ENCODE results near the gene SSBP3.
"Not testable (repeated sequence)": the region's sequence is repeated elsewhere in the genome, so short reads cannot be mapped to it uniquely, and the experiment has no call there.

The SSBP3 gene

DNA sequence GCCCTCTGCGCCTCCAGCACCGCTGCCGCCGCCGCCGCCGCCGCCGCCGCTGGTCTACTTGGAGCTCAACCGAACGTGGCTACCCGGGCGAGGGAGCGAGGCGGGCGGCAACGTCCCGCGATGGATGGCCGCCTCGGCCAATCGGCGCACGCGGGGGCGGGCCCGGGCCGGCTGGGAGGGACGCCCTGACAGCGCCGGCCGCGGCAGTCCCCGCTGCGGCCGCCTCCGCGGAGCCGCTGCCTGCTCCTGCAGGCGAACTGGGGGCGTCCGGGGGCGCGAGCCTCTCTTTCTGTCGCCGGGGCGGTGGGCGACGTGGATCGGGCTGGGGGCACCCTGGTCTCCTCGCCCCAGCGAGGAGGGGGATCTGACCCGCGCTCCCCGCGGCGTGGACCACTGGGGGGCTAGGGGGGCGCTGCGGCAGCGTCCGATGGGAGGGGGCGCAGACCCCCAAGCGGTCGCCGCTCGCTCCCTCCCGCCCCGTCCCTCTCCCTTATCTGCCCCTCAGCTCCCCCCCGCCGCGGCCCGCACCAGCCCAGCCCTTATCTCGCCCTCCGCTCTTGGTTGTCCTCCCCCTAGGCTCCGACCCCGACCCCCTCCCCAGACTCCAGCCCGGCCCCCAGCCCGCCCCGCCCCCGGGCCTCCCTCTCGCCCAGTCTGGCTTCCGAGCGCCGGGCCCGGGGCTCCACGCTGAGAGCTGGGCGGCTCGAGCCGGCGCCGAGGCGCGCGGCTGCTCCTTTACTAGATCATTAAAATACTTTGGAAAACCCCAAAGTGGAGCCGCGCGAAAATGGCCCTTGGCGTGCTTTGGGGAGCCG lies at the start of gene SSBP3:
TSS of gene SSBP3 (minus strand) at position 56 of the 815 bp plus-strand sequence.
- peak; percentile 99 for DNase-seq (ENCODE audit: low spot score)

DNA sequence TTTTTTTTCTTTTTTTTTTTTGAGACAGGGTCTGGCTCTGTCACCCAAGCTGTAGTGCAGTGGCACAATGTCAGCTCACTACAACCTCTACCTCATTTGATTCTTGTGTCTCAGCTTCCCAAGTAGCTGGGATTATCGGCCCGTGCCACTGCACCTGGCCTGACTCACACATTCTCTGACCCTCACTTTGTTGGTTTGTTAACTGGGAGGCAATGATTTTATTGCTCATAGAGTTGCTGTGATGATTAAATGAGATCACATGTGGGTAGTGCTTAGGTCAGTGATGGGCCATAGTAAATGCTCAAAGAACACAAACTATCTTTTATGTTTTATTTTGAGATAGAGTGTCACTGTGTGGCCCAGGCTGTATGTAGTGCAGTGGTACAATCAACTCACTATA lies 47.3 kb upstream of the SSBP3 start:
- no peak for DNase-seq (ENCODE audit: low spot score)
- TF ChIP-seq, protein P1, sequence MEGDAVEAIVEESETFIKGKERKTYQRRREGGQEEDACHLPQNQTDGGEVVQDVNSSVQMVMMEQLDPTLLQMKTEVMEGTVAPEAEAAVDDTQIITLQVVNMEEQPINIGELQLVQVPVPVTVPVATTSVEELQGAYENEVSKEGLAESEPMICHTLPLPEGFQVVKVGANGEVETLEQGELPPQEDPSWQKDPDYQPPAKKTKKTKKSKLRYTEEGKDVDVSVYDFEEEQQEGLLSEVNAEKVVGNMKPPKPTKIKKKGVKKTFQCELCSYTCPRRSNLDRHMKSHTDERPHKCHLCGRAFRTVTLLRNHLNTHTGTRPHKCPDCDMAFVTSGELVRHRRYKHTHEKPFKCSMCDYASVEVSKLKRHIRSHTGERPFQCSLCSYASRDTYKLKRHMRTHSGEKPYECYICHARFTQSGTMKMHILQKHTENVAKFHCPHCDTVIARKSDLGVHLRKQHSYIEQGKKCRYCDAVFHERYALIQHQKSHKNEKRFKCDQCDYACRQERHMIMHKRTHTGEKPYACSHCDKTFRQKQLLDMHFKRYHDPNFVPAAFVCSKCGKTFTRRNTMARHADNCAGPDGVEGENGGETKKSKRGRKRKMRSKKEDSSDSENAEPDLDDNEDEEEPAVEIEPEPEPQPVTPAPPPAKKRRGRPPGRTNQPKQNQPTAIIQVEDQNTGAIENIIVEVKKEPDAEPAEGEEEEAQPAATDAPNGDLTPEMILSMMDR (IDR thresholded peaks at IDR 0.05; ENCODE audit: extremely low read depth, missing control alignments) = no peak

More for the DNA sequence above, at the start of gene SSBP3:
- TF ChIP-seq, protein P1 (IDR thresholded peaks at IDR 0.05; ENCODE audit: extremely low read depth, missing control alignments) = no peak

DNA sequence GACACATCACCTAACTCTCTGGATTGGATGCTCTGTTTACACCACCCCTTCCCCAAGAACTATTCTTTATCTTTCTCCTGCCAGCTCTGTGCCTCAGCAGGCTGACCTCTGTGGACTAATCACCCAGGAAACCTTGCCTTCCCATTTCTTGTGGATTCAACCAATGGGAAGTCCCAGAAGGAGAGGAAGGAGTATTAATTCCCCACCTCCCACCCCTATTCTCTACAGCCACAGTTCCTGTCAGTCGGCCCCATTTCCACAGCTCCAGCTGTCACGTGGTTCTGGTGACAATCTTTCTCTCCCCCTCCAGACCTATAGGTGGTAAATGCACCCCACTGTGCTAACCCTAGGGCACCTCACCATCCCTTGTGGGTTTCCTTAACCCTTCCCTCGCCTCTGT lies 46.8 kb upstream of the SSBP3 start:
- TF ChIP-seq, protein P1 (IDR thresholded peaks at IDR 0.05; ENCODE audit: extremely low read depth, missing control alignments) = no peak
- DNase-seq (ENCODE audit: low spot score) = no peak

DNA sequence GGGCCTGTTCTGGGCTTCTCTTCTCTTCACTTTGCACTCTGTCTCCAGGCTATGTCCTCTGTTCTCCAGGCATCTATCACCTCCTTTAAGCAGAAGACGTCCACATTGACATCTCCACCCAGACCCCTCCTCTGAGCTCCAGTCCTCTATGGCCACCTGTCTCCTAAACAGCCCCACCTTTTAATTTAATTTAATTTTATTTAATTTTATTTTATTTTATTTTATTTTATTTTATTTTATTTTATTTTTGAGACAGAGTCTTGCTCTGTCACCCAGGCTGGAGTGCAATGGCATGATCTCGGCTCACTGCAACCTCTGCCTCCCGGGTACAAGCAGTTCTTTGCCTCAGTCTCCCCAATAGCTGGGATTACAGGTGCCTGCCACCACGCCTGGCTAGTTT lies 43.2 kb upstream of the SSBP3 start:
- DNase-seq (ENCODE audit: low spot score) = not testable (repeated sequence)

DNA sequence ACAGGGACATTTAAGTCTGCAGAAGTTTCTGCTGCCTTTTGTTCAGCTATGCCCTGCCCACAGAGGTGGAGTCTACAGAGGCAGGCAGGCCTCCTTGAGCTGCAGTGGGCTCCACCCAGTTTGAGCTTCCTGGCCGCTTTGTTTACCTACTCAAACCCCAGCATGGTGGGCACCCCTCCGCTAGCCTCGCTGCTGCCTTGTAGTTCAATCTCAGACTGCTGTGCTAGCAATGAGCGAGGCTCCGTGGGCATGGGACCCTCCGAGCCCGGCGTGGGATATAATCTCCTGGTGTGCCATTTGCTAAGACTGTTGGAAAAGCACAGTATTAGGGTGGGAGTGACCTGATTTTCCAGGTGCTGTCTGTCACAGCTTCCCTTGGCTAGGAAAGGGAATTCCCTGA lies 42.6 kb upstream of the SSBP3 start:
- DNase-seq (ENCODE audit: low spot score) = not testable (repeated sequence)

DNA sequence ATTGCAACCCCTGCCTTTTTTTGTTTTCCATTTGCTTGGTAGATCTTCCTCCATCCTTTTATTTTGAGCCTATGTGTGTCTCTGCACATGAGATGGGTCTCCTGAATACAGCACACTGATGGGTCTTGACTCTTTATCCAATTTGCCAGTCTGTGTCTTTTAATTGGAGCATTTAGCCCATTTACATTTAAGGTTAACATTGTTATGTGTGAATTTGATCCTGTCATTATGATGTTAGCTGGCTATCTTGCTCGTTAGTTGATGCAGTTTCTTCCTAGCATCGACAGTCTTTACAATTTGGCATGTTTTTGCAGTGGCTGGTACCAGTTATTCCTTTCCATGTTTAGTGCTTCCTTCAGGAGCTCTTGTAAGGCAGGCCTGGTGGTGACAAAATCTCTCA lies 40.9 kb upstream of the SSBP3 start:
- not testable (repeated sequence) for DNase-seq (ENCODE audit: low spot score)

DNA sequence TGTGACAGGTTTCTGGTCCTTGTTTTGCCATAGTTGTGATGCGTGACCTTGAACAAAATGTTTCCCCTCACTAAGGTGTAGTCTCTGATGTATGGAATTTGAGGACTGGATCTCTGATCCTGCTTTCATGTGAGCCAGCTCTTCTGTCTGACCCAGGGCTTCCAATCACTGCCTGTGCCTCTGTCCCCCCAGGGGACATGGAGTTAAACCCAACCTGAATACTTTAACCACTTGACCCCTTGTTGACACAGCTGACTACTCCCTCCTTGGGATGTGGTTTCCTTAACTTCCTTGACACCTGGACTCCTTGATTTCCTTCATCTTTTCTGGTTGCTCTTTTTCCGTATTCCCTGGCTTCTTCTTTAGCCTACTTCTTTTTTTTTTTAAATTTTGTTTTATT lies 36.0 kb upstream of the SSBP3 start:
- no peak for DNase-seq (ENCODE audit: low spot score)
- TF ChIP-seq, protein P1 (IDR thresholded peaks at IDR 0.05; ENCODE audit: extremely low read depth, missing control alignments) = no peak

DNA sequence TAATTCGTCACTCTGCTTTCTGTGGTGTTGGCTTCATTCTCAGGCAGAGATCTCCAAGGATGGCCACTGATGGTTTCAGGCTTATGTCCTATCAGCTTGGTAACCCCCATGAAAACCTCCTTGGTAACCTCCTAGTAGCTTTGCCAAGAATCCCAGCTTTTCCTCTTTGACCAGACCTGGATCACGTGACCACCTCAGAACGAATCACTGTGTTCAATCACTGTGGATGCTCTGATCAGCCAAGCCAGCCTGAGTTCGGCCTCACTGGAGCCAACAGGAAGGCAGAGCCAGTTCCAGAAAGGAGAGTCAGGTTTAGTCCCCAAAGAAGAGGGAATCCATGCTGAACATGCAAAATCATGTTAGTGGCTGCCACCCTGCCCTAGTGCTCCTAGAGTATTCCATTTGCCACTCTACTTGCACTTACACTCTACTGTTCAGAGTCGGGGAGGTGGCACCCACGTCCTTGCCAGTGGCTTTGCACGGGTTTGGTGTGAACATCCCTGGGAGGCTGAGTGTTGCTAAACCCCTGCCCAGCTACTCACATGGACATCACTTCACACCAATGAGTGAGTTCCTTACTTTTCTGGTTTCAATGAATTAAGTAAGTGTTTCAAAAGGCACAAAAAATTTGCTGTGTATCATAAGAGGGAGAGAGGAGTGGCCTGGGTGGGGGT lies 33.5 kb upstream of the SSBP3 start:
- TF ChIP-seq, protein P1 (IDR thresholded peaks at IDR 0.05; ENCODE audit: extremely low read depth, missing control alignments) = no peak
- no peak for DNase-seq (ENCODE audit: low spot score)

DNA sequence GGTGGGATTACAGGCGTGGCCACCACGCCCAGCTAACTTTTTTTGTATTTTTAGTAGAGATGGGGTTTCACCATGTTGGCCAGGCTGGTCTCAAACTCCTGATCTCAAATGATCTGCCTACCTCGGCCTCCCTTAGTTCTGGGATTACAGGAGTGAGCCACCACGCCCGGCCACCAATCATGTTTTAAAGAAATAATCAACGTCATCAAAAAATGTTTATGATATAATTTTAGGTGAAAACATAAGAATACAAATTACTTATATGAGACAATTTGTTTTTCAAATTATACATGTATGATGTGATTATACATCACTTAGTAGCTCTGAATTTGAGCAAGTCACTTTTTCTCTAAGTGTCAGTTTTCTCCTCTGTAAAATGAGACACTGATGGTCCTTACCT lies 31.6 kb upstream of the SSBP3 start:
- no peak for DNase-seq (ENCODE audit: low spot score)
- TF ChIP-seq, protein P1 (IDR thresholded peaks at IDR 0.05; ENCODE audit: extremely low read depth, missing control alignments) = no peak
